ENCODE results near the gene TRABD2B.

- TF ChIP-seq EZH2phosphoT487 (IDR thresholded peaks at IDR 0.05; ENCODE audit: borderline replicate concordance, low read length) (no peak), CTCF (IDR thresholded peaks at IDR 0.05; ENCODE audit: low read depth, low read length, poor library complexity, severe bottlenecking) (no peak)
These were observed 142.0 kb downstream of the TRABD2B start for GRCh38 chr1:47855230-47855629.
